GM21381 (cell line): ENCODE measurements around the gene CRYBG1.

Source experiments
- ATAC-seq: cut with Tn5 transposase; IDR thresholded peaks from one replicate; pipeline ENCODE4 v1.9.1; 2021; ENCODE audit warnings: mild to moderate bottlenecking, moderate library complexity; ENCODE audit not compliant: unreplicated experiment

Gene CRYBG1

DNA sequence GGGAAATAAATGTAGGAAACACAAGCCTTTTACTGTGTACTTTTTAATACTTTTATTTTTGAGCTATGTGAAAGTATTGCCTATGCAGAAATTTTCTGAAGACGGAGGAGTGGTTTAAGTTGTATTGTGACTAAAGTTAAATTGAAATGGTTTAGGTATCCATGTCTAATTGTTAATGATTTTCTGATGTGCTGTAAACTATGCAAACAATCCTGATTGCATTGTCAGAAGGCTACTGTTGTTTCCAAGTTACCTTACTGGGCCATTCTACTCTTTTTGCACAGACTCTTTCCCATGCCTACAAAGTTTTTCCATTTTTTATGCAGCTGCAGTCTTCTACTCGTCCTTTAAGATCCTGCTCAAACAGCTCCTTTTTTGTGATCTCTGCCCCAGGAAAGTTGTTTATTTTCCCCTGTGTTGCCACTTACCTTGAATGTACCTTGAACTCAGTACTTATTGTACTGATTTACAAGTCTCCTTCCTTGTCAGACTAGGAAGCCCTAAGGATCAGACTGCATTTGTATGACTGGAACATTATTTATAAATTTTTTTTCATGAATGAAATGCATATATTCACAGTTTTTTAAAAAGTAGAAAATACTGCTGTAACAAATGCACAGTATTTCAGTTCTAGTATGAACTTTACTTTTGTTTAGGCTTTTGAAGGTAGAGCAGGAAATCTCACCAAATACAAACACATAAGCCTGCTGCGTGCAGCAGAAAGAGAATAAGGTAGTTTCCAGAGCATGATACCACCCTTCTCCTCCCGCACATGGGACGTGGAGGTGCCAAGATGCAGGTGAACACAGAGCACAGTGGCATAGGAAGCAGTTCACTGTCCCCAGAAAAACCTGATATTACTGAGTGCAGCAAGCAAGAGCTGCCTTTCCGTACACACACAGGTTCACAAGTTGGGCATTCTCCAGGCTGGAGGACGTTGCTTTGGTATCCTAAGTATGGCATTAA is 97.8 kb downstream of the CRYBG1 start:
- no peak for ATAC-seq

DNA sequence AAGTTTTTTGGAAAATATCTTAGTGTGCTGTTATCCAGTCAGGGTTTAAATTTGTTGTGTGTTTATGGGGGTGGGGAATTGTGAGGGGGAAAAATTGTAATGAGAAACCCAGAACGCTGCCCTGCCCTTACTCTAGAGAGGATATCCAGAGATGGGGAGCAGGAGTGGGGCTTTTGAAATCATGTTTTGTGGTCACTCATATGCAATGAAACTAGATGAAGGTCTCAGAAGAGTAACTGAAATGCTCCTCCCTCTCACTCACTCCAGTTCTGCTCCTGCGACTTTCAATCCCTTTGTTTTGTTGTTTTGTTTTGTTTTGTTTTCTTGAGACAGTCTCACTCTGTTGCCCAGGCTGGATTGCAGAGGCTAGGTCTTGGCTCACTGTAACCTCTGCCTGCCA is 100.0 kb downstream of the CRYBG1 start:
- no peak for ATAC-seq

DNA sequence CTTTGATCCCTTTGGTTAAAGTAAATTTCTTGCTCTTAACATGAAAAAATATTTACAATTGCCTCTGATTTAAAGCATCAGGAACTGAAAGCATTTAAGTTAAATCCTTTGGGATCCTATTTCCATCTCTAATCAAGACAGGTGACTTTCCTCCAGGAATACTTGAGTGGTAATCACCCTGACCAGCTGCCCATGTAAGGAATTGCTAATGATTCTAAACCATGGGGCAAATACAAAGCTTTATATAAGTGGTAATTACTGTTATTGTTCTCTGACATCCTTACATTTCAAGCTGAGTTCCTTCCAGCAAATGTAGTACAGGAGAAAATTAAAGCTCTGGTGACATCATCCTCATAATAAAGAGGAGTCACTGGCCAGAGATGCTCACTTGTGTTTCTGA is 100.6 kb downstream of the CRYBG1 start:
- ATAC-seq, result no peak

DNA sequence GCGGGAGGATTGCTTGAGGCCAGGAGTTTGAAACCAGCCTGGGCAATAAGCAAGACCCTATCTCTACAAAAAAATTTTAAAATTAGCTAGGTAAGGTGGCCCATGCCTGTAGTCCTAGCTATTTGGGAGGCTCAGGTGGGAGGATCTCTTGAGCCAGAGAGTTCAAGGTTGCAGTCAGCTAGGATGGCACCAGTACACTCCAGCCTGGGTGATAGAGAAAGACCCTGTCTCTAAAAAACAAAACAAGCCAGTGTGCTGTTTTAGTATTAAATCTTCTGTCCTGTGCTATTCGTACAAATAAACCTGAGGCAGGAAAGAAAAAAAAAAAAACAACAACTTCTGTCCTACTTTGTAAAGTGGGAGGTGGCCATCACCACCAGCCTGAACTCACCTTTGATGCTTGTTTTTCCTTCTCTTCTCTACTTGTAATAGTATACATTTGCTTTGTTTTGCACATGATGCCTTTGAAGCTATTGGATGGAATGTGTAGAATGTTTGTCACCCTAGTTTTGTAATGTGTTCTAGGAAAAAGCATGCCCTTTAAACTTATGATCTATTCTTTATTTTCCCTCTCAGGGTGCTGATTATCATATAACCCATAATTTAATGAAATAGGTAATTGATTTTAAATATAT is 102.5 kb downstream of the CRYBG1 start:
- no peak for ATAC-seq

DNA sequence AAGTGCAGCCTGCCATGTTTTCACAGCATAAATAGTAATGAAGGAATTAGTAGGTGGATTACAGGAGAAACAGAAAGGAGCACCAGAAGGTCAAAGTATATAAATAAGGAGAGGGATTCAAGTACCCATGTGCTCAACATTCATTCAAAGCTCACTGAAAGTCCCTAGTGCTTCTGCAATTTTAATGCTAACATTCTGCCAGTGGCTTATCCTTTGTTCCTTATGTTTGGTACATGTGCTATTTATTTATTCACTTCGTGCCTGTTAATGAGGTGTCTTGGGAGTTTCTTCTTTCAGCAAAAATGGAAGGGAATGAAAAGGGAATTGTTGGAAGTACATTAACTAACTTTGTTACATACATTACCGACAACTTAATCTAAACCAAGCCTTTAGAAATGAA is 105.7 kb downstream of the CRYBG1 start:
- ATAC-seq, result no peak

DNA sequence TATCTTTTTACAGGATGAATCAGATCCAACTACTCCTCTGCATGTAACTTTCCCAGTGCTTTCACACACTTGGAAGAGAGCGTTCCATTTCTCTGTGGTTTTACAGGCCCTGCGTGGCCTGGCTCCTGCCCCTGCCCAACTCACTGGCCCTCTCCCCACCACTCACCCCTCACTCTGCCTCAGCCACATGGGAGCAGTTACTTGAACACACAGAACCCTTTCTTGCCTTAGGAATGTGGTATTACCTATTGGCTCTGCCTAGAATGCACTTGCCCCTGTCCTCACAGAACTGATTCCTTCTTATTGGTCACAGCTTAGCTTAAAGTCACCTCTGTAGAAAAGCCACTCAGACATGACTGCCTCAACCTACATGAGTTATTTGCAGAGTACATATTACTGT is 108.4 kb downstream of the CRYBG1 start:
- ATAC-seq, result no peak

DNA sequence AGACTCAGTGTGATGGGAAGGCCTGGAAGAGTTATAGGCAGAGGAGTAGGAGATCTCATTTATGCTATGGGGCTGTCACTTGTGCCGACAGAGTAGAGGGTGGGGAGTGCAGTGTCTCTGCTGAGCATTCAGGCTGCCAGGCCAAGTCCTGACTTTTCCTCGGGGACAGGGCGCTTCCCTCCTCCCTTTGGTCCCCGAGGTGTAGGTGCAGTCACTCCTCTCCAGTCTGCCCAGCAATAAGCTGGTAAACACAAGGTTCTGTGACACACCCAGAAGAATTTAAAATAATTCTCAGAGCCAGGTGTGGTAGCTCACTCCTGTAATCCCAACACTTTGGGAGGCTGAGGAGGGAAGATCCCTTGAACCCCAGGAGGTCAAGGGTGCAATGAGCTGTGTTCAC is 109.4 kb downstream of the CRYBG1 start:
- no peak for ATAC-seq

DNA sequence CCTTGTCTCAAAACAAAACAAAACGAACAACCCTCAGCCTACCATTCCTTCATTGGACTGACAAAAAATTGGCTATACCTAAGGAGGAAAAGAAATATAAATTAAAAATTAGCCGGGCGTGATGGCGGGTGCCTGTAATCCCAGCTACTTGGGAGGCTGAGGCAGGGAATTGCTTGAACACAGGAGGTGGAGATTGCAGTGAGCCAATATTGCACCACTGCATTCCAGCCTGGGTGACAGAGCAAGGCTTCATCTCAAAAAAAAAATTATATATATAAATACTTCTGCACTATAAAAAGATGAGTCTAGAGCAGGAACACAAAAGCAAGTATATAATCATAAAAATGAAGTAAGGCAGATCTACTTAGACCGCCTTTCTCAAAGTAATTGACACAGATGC is 109.8 kb downstream of the CRYBG1 start:
- ATAC-seq, result no peak

DNA sequence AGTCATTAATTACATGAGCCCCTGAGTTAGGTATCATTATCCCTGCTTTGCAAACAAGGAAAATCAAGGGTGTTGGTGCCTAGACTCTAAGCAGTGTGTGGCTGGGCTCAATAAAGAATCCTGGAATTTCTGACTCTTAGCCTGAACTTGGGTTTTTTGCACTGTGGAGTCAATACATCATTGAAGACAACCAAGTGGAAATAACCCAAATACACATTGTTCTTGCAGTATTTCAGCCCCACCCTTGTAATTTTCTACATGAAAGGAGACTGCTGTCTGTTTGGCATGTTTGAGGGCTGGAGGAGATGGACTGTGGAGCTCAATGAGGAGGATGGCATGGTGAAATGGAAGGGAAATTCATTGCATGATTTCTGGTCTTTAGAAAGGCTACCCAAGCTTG is 110.3 kb downstream of the CRYBG1 start:
- no peak for ATAC-seq

DNA sequence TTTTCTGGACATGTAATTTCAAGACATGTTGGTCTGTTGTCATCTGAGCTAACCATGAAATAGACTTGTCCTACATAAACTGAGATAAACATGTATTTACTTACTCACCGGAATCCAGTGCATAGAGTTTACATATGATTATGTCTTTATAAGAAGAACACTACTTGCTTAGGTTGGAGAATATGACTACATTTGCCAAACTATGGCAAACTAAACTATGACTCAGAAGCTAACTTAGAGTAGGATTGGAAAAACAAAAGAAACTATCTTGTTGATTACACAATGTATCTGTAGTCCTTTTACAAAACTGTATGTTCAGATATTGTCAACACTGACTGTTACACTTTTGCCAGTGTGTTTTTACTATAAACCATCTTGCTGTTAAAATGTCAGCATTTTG is 113.3 kb downstream of the CRYBG1 start:
- no peak for ATAC-seq

DNA sequence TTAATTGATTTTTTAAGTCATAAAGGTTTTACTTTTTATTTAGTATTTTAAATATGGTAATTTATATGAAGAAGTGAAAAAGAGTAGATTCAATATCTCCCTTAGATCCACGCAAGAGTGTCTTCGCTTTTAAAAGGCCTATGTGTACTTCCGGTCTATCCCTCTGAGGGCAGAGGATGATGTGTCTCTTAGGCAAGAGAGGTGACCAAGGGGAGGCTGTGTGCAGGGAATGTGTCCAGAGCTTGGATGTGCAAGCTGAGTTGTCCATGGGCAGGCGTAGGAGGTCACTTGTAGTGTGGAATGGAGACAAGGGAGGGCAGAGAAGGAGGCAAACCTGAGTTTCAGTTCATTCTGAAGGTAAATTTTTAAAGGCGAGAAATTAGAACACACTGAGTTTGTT is 113.9 kb downstream of the CRYBG1 start:
- ATAC-seq, result no peak

DNA sequence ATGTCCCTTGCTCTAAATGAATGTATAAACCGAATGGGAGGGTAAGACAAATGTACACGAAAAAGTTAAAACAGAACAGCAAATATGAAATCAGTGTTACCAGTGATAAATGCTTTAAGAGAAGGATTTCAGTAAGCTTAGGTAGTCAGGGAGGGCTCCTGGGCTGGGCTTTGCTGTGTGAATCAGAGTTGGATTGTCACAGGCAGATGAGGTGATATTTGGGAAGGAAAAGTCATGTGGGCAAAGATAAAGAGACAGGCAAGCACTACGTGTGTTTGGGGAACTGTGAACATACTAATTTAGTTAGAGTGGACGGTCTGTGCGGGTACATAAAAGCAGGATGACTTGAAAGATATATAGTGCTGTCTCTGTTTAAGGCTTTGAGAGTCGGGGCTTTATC is 114.8 kb downstream of the CRYBG1 start:
- ATAC-seq, result no peak

DNA sequence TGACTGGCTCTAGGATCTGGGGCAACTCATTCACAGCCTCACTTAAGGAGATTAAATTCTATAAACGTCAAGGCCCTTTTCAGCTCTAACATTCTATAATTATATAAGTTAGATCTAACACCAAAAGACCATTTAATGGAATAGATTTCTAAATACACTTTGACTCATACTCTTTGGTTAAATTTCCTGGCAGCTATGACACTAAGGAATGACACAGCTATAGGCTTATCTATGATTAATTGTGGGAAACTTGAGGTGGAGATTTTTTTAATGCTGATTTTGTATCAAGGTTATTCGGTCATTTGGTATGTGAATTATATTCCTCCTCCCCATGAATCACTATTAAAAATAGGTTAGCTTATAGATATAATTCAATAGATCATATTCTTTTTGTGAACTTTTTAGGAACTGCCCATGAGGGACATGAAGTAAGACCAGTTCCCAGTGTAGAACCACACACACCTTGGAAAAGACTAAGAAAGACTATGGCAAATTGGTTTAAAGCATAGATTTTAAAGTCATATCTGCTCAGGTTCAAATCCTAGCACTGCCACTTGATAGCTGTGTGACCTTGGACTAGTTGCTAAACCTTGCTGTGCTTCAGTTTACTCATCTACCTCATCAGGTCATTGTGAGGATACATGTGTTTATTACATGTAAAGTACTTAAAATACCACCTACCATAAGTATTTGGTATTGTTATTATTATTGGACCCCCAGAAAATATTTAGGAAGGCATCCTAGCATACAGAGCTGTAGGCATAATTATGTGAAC is 116.0 kb downstream of the CRYBG1 start:
- no peak for ATAC-seq

DNA sequence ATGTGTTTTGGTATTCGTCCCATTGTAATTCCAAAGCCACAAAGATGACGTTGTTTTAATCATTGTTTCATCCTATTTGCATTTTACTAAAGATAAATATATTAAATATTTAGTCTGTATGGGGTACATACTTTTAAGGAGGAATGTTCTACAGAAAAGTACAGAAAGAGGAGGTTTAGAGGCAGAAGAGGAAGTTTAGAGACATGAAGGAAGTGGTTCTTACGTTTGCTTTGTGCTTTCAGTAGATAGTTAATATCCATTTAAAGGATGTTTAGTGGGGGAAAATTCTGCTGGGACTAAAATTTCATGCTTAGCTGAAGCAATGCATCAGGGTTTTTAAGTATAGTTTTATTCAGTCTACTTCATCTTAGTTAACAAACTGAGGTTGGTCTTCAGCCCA is 116.6 kb downstream of the CRYBG1 start:
- no peak for ATAC-seq

DNA sequence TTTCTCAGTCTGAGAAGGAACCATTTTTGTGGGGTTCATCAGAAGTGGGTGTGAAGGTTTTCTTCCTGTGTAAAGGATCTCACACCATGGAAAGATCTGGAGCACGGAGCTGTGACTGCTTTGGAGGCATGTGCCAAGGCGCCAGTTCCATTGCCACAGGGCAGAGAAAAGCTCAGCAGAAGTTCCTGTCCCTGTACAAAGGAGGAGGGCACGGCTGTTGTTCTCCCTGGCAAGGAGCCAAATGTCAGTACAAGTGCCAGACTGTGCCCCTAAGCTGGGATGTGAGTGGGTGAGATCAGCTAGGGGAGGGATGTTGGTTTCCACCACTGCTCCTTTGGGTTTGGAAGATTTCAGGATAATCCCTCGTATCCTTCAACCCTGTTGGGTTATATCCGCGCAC is 117.3 kb downstream of the CRYBG1 start:
- ATAC-seq, result no peak

DNA sequence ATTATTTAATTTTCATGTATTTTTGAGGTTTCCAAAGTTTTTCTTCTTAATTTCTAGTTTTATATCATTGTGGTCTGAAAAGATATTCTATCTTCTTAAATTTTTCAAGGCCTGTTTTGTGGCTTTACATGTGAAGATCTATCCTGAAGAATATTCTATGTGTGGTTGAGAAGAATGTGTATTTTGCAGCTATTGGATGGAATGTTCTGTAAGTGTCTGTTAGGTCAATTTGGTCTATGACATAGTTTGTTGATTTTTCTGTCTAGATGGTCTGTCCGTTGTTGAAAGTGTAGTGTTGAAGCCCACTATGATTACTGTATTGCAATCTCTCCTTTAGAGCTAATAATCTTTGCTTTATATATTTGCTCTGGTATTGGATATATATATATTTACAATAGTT is 125.7 kb downstream of the CRYBG1 start:
- no peak for ATAC-seq

DNA sequence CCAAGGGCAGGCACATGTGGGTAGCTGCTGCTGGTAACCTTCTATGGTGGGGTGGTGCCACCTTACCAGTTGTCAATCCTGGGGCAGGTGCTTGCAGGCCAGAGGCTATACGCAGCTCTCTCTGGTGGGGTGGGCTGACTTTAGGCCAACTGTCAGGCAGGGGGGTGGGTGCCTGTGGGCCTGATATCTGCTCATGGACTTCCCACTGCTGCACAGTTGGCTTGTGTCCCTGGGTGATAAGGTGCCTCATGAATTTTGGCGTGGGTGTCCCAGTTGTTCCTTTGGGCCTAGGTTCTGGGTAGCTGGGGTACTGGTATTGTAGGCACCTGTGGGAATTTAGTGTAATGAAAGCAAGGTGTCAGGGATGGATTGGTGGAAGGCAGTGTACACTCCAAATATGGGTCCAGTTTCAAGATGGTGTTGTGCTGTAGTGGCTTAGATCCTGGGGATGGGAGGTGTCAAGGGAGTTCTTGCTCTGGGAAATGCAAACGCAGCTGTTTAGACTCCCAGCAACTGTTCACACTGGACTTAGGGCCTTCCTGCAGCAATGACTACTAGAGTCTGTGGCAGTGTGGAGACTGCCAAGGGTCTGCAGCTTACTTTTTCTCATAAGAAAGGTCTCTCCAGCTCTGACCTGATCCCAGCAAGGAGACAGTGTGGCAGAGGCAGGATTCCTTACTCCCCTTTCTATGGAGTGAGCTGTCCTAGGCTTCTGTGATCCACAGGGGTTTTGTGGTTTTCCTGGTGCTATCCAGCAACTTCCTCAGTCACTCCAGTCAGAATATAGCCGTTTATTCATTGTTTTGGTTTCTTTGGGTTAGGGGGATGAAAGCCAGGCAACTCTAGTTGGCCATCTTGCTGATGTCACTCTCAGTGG is 128.2 kb downstream of the CRYBG1 start:
- no peak for ATAC-seq

DNA sequence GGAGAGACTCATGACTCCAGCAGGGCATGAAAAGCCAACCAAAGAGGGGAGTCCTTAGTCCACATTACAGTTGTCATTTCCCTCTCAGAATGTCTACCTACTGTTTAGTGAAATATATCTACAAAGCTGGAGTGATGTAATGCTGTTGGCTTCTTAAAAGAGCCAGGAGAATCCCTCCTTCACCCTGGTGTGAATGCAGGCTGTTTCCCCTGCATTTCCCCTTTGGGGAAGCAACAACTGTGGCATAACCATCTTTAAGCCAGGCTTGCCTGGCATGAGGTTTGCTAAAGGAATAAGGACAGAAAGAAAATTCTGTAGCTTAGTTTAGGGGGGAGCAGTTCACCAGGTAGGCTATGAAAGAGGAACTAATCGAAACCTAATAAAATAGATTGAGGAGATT is 129.5 kb downstream of the CRYBG1 start:
- ATAC-seq, result no peak

DNA sequence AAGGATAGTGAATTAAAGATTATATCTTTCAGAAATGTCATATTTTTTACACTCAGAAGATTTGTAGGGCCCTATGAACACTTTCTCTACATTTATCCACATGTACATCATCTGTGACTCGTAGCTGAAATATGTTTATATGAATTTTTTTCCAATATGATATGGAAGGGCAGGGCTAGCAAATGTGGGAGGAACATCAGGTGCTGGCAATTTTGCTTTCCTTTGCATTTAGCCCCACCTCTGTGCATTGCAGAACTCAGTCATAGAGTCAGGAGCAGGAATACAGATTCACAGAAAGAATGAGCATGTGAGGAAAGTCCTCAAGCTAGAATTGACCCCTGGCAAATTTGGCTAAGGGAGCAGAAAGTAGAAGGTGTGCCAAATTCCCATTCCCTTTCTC is 129.9 kb downstream of the CRYBG1 start:
- ATAC-seq, result no peak

DNA sequence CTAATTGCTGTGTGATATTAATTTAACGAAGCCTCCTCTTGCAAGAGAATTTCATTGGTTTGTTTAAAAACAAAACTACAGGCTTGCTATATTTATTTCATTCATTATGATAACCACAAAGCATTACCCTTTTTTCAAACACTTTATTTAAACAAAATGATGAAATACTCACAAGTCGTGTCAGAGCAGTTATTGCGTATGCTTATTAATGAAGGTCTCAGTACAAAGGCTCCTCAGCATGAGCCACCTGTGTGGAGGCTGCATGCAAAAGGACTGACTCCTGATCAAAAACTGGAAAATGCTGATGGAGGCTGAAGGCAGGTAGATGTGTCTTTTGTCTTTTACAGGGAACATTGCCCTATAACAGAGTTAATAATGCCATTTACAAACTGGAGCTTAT is 130.5 kb downstream of the CRYBG1 start:
- ATAC-seq, result no peak

DNA sequence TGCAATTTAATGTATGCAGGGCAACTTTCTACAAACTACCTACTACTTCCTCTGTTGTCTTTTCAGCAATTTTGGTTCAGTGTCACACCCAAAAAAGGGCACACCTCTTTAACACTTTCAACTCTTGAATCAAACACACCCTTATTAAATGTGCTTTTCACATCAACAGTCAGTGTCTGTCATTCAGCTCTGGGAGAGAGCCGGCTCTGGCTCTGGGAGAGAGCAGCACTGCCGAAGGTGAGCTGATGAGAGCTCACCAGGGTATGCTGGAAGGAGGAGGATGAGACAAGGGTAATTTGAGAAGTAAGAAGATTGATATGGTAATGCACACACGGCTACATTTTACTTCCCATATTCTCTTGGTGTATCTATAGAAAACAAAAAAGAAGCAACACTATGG is 134.5 kb downstream of the CRYBG1 start:
- ATAC-seq, result no peak
